Measurements from ENCODE around the gene PI4KA.
A peak's percentile ranks its signal among the peaks of the same experiment; 100 is the strongest.
"Not testable (repeated sequence)": the region's sequence is repeated elsewhere in the genome, so short reads cannot be mapped to it uniquely, and the experiment has no call there.

PI4KA gene

GRCh38 chr22:20858615-20859416 lies at the start of gene PI4KA, which contains the start of gene SNAP29:
TSS of gene PI4KA (minus strand) at chr22:20858811. CDS start at chr22:20858725, 86 bp downstream.
TSS of gene SNAP29 (plus strand) at chr22:20859007. CDS start at chr22:20859111, 104 bp downstream.
- DNase-seq (ENCODE audit: low read depth), result peak; percentile 97

GRCh38 chr22:20906387-20906767 lies 47.8 kb upstream of the PI4KA start:
- DNase-seq (ENCODE audit: low read depth), result no peak

- no peak for DNase-seq (ENCODE audit: low read depth)
These were observed 47.1 kb upstream of the PI4KA start for GRCh38 chr22:20905415-20906386.

GRCh38 chr22:20904980-20905355 lies 46.4 kb upstream of the PI4KA start:
- no peak for DNase-seq (ENCODE audit: low read depth)

GRCh38 chr22:20904008-20904979 lies 45.7 kb upstream of the PI4KA start:
- DNase-seq (ENCODE audit: low read depth), result no peak

GRCh38 chr22:20903093-20903492 lies 44.5 kb upstream of the PI4KA start:
- DNase-seq (ENCODE audit: low read depth), result no peak

GRCh38 chr22:20901093-20902033 lies 42.8 kb upstream of the PI4KA start:
- not testable (repeated sequence) for DNase-seq (ENCODE audit: low read depth)

GRCh38 chr22:20899827-20900423 lies 41.3 kb upstream of the PI4KA start:
- no peak for DNase-seq (ENCODE audit: low read depth)

- not testable (repeated sequence) for DNase-seq (ENCODE audit: low read depth)
These were observed 39.1 kb upstream of the PI4KA start for GRCh38 chr22:20897737-20898136.

- no peak for DNase-seq (ENCODE audit: low read depth)
These were observed 32.4 kb upstream of the PI4KA start for GRCh38 chr22:20890975-20891374.

GRCh38 chr22:20889904-20890540 lies 31.4 kb upstream of the PI4KA start:
- no peak for DNase-seq (ENCODE audit: low read depth)

GRCh38 chr22:20889025-20889704 lies 30.6 kb upstream of the PI4KA start:
- no peak for DNase-seq (ENCODE audit: low read depth)

GRCh38 chr22:20887375-20887774 lies 28.8 kb upstream of the PI4KA start:
- DNase-seq (ENCODE audit: low read depth), result no peak

GRCh38 chr22:20885557-20886323 lies 27.1 kb upstream of the PI4KA start:
- peak; percentile 12 for DNase-seq (ENCODE audit: low read depth)

GRCh38 chr22:20885017-20885556 lies 26.5 kb upstream of the PI4KA start:
- DNase-seq (ENCODE audit: low read depth), result no peak

GRCh38 chr22:20884454-20884853 lies 25.8 kb upstream of the PI4KA start:
- DNase-seq (ENCODE audit: low read depth), result no peak

GRCh38 chr22:20882855-20883254 lies 24.2 kb upstream of the PI4KA start:
- DNase-seq (ENCODE audit: low read depth), result no peak
